HL-60 (cell line): Measurements from ENCODE around the gene MXD4.

Experiments
- DNase-seq, 2 experiments: peaks; one replicate each; pipeline ENCODE4 v3.0.0-alpha.2; 2010 to 2020; ENCODE audit warnings: low read depth in 1 of 2, low spot score in 1 of 2
- H3K27ac ChIP-seq: fragments of 250-450 bp; sonication (Bioruptor Pico); replicated peaks from 2 replicates; pipeline ENCODE4 v1.5.1; 2020; ENCODE audit warnings: mild to moderate bottlenecking, moderate library complexity
- H3K27me3 ChIP-seq: fragments of 250-450 bp; sonication (Bioruptor Pico); 2 replicates; pipeline ENCODE4 v1.5.1; 2021; ENCODE audit warnings: mild to moderate bottlenecking, moderate library complexity; ENCODE audit not compliant: insufficient read depth, poor library complexity, severe bottlenecking
- H3K4me3 ChIP-seq: replicated peaks from 2 replicates; pipeline ENCODE4 v1.5.1; 2011; ENCODE audit warnings: mild to moderate bottlenecking, control low read depth, low read length; ENCODE audit not compliant: insufficient read depth
- GABPA ChIP-seq: IDR thresholded peaks from 2 replicates; pipeline ENCODE4 v1.6.1; 2012; ENCODE audit warnings: low read depth
- POLR2AphosphoS5 ChIP-seq: IDR thresholded peaks from 2 replicates; pipeline ENCODE4 v1.6.1; 2012; ENCODE audit warnings: low read depth
- SPI1 ChIP-seq: IDR thresholded peaks from 2 replicates; pipeline ENCODE4 v1.6.1; 2012; ENCODE audit warnings: low read depth, mild to moderate bottlenecking, borderline replicate concordance
- TF ChIP-seq, protein P1 (sequence below): IDR thresholded peaks from one replicate; pipeline ENCODE4 v1.5.1; 2011; ENCODE audit warnings: low read length, control low read depth, inconsistent platforms; ENCODE audit not compliant: insufficient read depth
- TF ChIP-seq, protein P2 (sequence below): IDR thresholded peaks from 2 replicates; pipeline ENCODE4 v1.6.1; 2012; ENCODE audit warnings: low read depth; ENCODE audit not compliant: insufficient replicate concordance

The MXD4 gene

DNA sequence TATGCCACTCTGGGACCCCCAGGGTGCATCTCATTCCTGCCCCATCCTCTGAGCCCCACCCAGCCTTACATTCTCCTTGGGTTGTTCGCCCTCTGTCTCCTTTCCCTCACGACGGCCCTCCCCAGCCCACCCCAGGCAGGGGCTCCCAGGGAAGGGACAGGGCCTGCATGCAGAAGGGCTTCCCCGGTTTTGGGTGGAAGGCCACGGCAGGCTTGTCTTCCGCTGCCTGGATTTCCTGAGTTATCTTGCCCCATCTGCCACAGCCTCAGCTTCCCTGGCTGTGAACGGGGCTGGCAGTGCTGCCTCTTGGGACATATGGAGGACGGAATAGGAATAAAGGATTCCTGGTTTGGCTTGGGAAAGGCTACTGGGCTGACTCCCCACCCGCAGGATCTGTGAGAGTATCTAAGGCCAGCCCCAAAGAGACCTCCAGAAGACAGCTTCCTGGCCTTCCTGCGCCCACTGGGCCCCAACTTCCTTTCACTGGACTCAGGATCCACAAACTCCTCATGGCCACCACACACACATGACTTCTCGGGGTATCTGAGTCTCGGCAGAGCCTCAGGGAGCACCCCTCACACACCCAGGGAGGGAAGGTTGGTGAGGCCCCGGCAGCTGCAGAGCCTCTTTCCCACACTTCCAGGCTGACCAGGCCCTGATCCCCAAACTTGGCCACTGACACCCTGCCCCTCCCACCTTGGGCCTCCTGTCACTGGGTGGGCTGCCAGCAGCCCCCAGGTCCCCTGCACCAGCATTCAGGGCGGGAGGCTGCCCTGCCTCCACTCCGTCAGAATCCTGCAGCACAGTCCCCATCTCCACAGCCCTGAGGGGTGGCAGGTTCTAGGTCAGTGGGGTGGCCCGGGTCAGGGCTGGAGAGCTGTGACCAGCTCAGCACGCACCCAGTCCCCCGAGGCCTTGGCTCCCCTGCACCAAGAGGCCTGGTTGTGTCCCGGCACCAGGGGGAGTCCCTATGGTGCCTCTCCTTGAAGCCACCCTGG lies 3.5 kb upstream of the MXD4 start:
- Histone ChIP-seq H3K27ac (no peak overlapping the region), H3K27me3 (no peaks in the 10 kb centered on the region)

DNA sequence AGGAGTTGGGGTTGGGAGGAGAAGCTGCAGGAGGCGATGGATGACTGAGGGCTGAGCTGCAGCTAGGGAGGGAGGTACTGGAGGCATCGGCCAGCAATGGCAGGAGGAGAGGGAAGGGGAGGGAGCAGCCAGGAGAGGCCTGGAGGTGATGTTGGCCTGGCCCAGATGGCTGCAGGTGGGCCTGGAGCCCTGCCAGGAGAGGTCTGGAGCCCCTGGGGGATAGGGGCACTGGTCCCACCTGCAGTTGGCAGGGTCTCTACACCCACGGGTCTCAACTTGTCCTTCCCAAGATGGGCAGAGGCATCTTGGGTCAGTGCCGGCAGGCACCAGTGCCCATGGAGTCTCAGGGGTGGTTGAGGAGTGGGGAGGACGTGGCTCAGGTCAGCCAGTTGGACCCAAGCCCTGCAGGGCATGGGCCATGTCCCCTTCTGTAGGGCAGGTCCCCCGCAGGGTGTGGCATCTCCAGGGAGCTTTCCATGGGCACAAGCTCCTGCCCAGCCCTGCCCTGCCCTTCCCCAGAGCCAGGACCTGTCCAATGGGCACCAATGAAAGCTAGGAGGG lies 2.7 kb upstream of the MXD4 start:
- TF ChIP-seq SPI1 (no peak), POLR2AphosphoS5 (no peak), GABPA (no peak)
- TF ChIP-seq, protein P1, sequence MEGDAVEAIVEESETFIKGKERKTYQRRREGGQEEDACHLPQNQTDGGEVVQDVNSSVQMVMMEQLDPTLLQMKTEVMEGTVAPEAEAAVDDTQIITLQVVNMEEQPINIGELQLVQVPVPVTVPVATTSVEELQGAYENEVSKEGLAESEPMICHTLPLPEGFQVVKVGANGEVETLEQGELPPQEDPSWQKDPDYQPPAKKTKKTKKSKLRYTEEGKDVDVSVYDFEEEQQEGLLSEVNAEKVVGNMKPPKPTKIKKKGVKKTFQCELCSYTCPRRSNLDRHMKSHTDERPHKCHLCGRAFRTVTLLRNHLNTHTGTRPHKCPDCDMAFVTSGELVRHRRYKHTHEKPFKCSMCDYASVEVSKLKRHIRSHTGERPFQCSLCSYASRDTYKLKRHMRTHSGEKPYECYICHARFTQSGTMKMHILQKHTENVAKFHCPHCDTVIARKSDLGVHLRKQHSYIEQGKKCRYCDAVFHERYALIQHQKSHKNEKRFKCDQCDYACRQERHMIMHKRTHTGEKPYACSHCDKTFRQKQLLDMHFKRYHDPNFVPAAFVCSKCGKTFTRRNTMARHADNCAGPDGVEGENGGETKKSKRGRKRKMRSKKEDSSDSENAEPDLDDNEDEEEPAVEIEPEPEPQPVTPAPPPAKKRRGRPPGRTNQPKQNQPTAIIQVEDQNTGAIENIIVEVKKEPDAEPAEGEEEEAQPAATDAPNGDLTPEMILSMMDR: no peak
- TF ChIP-seq, protein P2, sequence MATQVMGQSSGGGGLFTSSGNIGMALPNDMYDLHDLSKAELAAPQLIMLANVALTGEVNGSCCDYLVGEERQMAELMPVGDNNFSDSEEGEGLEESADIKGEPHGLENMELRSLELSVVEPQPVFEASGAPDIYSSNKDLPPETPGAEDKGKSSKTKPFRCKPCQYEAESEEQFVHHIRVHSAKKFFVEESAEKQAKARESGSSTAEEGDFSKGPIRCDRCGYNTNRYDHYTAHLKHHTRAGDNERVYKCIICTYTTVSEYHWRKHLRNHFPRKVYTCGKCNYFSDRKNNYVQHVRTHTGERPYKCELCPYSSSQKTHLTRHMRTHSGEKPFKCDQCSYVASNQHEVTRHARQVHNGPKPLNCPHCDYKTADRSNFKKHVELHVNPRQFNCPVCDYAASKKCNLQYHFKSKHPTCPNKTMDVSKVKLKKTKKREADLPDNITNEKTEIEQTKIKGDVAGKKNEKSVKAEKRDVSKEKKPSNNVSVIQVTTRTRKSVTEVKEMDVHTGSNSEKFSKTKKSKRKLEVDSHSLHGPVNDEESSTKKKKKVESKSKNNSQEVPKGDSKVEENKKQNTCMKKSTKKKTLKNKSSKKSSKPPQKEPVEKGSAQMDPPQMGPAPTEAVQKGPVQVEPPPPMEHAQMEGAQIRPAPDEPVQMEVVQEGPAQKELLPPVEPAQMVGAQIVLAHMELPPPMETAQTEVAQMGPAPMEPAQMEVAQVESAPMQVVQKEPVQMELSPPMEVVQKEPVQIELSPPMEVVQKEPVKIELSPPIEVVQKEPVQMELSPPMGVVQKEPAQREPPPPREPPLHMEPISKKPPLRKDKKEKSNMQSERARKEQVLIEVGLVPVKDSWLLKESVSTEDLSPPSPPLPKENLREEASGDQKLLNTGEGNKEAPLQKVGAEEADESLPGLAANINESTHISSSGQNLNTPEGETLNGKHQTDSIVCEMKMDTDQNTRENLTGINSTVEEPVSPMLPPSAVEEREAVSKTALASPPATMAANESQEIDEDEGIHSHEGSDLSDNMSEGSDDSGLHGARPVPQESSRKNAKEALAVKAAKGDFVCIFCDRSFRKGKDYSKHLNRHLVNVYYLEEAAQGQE: no peak
- no peak overlapping the region for H3K27ac ChIP-seq

More for the DNA sequence above, 3.5 kb upstream of the MXD4 start:
- H3K4me3 ChIP-seq: no peak overlapping the region
- TF ChIP-seq SPI1: no peak
- no peak for TF ChIP-seq GABPA
- TF ChIP-seq POLR2AphosphoS5: no peak
- TF ChIP-seq, protein P2: no peak
- TF ChIP-seq, protein P1: no peak
- DNase-seq: no peak

DNA sequence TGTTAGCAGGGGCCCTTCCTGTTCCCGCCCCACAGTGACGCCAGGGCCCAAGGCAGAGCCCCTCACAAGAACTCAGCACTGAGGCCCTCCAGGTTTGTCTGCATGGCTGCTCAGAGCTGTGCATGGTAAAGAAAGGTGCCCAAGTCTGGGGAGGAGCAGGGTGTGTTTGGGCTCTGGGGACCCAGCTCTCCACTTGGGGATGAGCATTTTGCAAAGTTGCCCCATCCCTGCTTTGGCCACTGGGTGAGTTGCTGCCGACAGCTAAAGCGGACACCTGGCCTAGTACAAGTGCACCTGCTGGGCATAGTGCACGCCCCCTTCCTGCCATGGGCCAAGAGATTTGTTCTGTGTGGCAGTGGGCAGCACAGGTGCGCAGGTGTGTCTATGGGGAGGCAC lies 2.0 kb upstream of the MXD4 start:
- DNase-seq: no peak
- Histone ChIP-seq H3K27me3 (no peaks in the 10 kb centered on the region), H3K4me3 (no peak overlapping the region), H3K27ac (no peak overlapping the region)
- TF ChIP-seq GABPA: no peak
- no peak for TF ChIP-seq POLR2AphosphoS5
- TF ChIP-seq SPI1: no peak
- TF ChIP-seq, protein P1: no peak
- TF ChIP-seq, protein P2: no peak

More for the DNA sequence above, 2.7 kb upstream of the MXD4 start:
- DNase-seq: no peak
- Histone ChIP-seq H3K27me3 (no peaks in the 10 kb centered on the region), H3K4me3 (no peak overlapping the region)
